ENCODE results near the gene ACSS2. TPM values are rescaled to one million over a fixed set of nuclear protein-coding genes. Genes with fewer than 3 reads are reported as not detected.

ACSS2 gene
- total and polyA plus RNA-seq, 2 donors (not counting 1 experiment from before 2014, with no cell fraction given) = 10.5 to 22.1 TPM

- Histone ChIP-seq H3K9ac (ENCODE audit: low read length) (no peak overlapping the region), H3K27me3 (replicated peaks in 1 of 4; ENCODE audit: control extremely low read depth in 1 of 4, control insufficient read depth in 3 of 4, insufficient read depth in 4 of 4, low read length in 3 of 4) (no peaks in the 10 kb centered on the region), H3K9me3 (ENCODE audit: control extremely low read depth in 1 of 3, control insufficient read depth in 2 of 3, insufficient read depth in 1 of 3, low read length in 2 of 3) (no peaks in the 10 kb centered on the region), H4K20me1 (ENCODE audit: control insufficient read depth, insufficient read depth, low read length, poor library complexity, severe bottlenecking) (no peaks in the 10 kb centered on the region), H3K79me2 (ENCODE audit: control insufficient read depth, insufficient read depth, low read length) (no peaks in the 10 kb centered on the region), H3K4me2 (replicated peaks; ENCODE audit: low read depth, low read length, poor library complexity, severe bottlenecking) (no peak overlapping the region), H3K36me3 (replicated peaks in 1 of 2; ENCODE audit: control extremely low read depth in 1 of 2, control insufficient read depth in 1 of 2, extremely low read depth in 1 of 2, insufficient read depth in 2 of 2, low read length in 1 of 2) (peaks cover 3 to 12% of the 10 kb centered on the region in 2 experiments), H2AFZ (ENCODE audit: insufficient read depth, low read depth, low read length, poor library complexity, severe bottlenecking) (no peak overlapping the region), H3K4me1 (ENCODE audit: control insufficient read depth in 2 of 2, insufficient read depth in 2 of 2, low read length in 2 of 2) (no peaks in the 10 kb centered on the region), H3K4me3 (ENCODE audit: control extremely low read depth in 1 of 5, extremely low read depth in 1 of 5, insufficient read depth in 1 of 5, low read depth in 2 of 5, low read length in 4 of 5) (no peak overlapping the region), H3K27ac (ENCODE audit: low read length in 2 of 2) (no peak overlapping the region)
- DNase-seq (no peak), ATAC-seq (ENCODE audit: low read depth) (no peak)
- H3K4me3 Mint-ChIP-seq = no peak overlapping the region
- peaks cover 5% of the 10 kb centered on the region for H3K4me1 Mint-ChIP-seq
- no peaks in the 10 kb centered on the region for H3K27me3 Mint-ChIP-seq
- CTCF ChIA-PET = no interaction called here
- TF ChIP-seq CTCF (IDR thresholded peaks at IDR 0.05) (no peak), EZH2 (IDR thresholded peaks at IDR 0.05; ENCODE audit: borderline replicate concordance, insufficient read depth, low read depth, low read length, poor library complexity, severe bottlenecking) (no peak)
- POLR2A ChIA-PET = no interaction called here
- no peaks in the 10 kb centered on the region for H3K9me3 Mint-ChIP-seq (ENCODE audit: insufficient read depth)
- H3K27ac Mint-ChIP-seq = no peak overlapping the region
- intact Hi-C loops (cut with micrococcal nuclease) = no loop called here
These were observed 71.6 kb downstream of the ACSS2 start for GRCh38 chr20:34948030-34948429.

- Histone ChIP-seq H3K79me2 (ENCODE audit: control insufficient read depth, insufficient read depth, low read length) (no peaks in the 10 kb centered on the region), H2AFZ (ENCODE audit: insufficient read depth, low read depth, low read length, poor library complexity, severe bottlenecking) (no peak overlapping the region), H3K4me1 (ENCODE audit: control insufficient read depth in 2 of 2, insufficient read depth in 2 of 2, low read length in 2 of 2) (no peaks in the 10 kb centered on the region), H3K36me3 (replicated peaks in 1 of 2; ENCODE audit: control extremely low read depth in 1 of 2, control insufficient read depth in 1 of 2, extremely low read depth in 1 of 2, insufficient read depth in 2 of 2, low read length in 1 of 2) (peaks cover 1 to 6% of the 10 kb centered on the region in 2 experiments), H3K9me3 (ENCODE audit: control extremely low read depth in 1 of 3, control insufficient read depth in 2 of 3, insufficient read depth in 1 of 3, low read length in 2 of 3) (no peaks in the 10 kb centered on the region), H3K4me3 (ENCODE audit: control extremely low read depth in 1 of 5, extremely low read depth in 1 of 5, insufficient read depth in 1 of 5, low read depth in 2 of 5, low read length in 4 of 5) (no peak overlapping the region), H3K27me3 (replicated peaks in 1 of 4; ENCODE audit: control extremely low read depth in 1 of 4, control insufficient read depth in 3 of 4, insufficient read depth in 4 of 4, low read length in 3 of 4) (no peaks in the 10 kb centered on the region), H3K4me2 (replicated peaks; ENCODE audit: low read depth, low read length, poor library complexity, severe bottlenecking) (no peak overlapping the region), H4K20me1 (ENCODE audit: control insufficient read depth, insufficient read depth, low read length, poor library complexity, severe bottlenecking) (no peaks in the 10 kb centered on the region), H3K9ac (ENCODE audit: low read length) (no peak overlapping the region), H3K27ac (ENCODE audit: low read length in 2 of 2) (no peak overlapping the region)
- H3K27me3 Mint-ChIP-seq = no peaks in the 10 kb centered on the region
- ChIA-PET CTCF (interaction anchor here (0.5 to 0.7 kb wide), 2 partner anchors 112 to 162 kb away, joined by 3 to 4 read pairs; no protein-coding TSS in a partner anchor), POLR2A (no interaction called here)
- no peaks in the 10 kb centered on the region for H3K9me3 Mint-ChIP-seq (ENCODE audit: insufficient read depth)
- TF ChIP-seq EZH2 (IDR thresholded peaks at IDR 0.05; ENCODE audit: borderline replicate concordance, insufficient read depth, low read depth, low read length, poor library complexity, severe bottlenecking) (no peak), CTCF (IDR thresholded peaks at IDR 0.05) (no peak)
- no peak overlapping the region for H3K27ac Mint-ChIP-seq
- ATAC-seq (ENCODE audit: low read depth) = no peak
- WGBS (ENCODE audit: insufficient coverage) = 96% methylated on average over 4 of the region's 6 CpGs
- intact Hi-C loops (cut with micrococcal nuclease) = no loop called here
- no peak overlapping the region for H3K4me3 Mint-ChIP-seq
- DNase-seq = no peak
- H3K4me1 Mint-ChIP-seq = peaks cover 5% of the 10 kb centered on the region
These were observed 72.7 kb downstream of the ACSS2 start for GRCh38 chr20:34949120-34949519.

All from B cell (primary cell).